CD4-positive, alpha-beta T cell treated with Interferon gamma for 1 hour (primary cell): ENCODE data around the gene OR51L1.

Source experiments
- DNase-seq: peaks from one replicate; pipeline ENCODE4 v3.0.0-alpha.2; 2020

Gene OR51L1

DNA sequence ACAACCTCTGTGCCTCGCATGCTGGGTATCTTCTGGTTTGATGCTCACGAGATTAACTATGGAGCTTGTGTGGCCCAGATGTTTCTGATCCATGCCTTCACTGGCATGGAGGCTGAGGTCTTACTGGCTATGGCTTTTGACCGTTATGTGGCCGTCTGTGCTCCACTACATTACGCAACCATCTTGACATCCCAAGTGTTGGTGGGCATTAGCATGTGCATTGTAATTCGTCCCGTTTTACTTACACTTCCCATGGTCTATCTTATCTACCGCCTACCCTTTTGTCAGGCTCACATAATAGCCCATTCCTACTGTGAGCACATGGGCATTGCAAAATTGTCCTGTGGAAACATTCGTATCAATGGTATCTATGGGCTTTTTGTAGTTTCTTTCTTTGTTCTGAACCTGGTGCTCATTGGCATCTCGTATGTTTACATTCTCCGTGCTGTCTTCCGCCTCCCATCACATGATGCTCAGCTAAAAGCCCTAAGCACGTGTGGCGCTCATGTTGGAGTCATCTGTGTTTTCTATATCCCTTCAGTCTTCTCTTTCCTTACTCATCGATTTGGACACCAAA, 52.2 kb downstream of the OR51L1 start:
- DNase-seq = no peak
